Spleen (tissue), 7 donors: Measurements from ENCODE around the gene PTGDR2.

ENCODE experiments used
- CTCF ChIP-seq, 11 experiments: fragments of 200-600 bp in 7 of 11; fragments of 450-650 bp in 4 of 11; sonication (generic) in 4 of 11; IDR thresholded peaks in 8 of 11; conservative IDR thresholded peaks in 3 of 11; 1 replicate in 7 of 11; 2 replicates in 4 of 11; pipeline versions ENCODE4 v1.4.0 to v1.8.0; 2016 to 2021; ENCODE audit warnings: antibody characterized with exemption in 11 of 11, inconsistent platforms in 4 of 11, mild to moderate bottlenecking in 1 of 11
- POLR2A ChIP-seq, 3 donors: fragments of 450-650 bp; IDR thresholded peaks; one replicate each; pipeline ENCODE4 v1.5.1; 2017; ENCODE audit warnings: antibody characterized with exemption in 3 of 3, mild to moderate bottlenecking in 1 of 3
- POLR2AphosphoS5 ChIP-seq, 3 donors: sonication (generic); formaldehyde crosslinking; IDR thresholded peaks; one replicate each; pipeline ENCODE4 v1.5.1; 2017; ENCODE audit warnings: antibody characterized with exemption in 3 of 3
- donor health status: DM: no; HTN: no; CAD: no; lungs with moderate emphysema.
- donor health status: DM: no; HTN: no; CAD: no.
- donor health status: DM: no; HTN: no; CAD: no.

DNA sequence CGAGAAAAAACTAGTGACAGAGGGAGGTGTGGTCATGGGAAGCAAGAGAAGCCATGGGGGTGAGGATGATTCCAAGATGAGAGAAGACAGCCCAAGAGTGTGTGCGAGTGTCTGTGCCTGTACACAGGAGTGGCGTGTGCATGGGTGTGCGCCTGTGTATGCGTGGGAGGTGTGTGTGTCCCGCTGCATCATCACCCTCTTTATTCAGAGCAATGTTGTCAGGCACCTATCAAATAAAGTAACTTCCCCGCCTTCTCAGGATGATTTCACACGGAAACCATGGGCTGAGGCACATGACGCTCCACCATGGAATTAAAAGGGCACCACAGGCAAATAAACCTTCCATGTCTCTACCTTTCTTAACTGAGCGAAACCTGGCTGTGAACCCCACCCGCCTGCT, 46.1 kb downstream of the PTGDR2 start:
- TF ChIP-seq CTCF (IDR thresholded peaks at IDR 0.05 in 8 of 11, conservative IDR thresholded peaks at IDR 0.05 in 3 of 11) (no peak), POLR2A (IDR thresholded peaks at IDR 0.05) (no peak), POLR2AphosphoS5 (IDR thresholded peaks at IDR 0.05) (no peak)
